ENCODE measurements around the gene HOXB6.

Gene HOXB6

DNA sequence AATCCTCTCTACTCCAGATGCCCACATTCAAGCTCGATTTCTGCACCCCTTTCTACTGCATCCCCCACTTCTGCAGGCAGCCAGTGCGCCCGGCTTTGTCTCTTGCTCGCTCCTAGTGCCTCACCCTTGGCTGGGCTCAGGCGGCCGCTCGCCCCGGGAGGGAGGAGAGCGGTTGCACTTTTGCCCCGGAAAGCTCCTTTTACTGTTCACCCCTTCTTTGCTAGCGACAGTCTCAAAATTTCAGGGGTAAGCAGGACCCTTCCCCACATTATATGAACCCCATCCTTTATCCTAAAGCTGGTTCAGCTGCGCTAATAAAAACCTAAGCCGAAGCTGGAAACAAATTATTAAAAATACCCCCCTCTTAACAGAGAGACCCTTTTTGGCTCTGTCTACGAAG lies 12.2 kb downstream of the HOXB6 start:
- H3K27ac ChIP-seq = no peak overlapping the region
- TF ChIP-seq ZFX (IDR thresholded peaks at IDR 0.05) = no peak
- TF ChIP-seq, protein P1, sequence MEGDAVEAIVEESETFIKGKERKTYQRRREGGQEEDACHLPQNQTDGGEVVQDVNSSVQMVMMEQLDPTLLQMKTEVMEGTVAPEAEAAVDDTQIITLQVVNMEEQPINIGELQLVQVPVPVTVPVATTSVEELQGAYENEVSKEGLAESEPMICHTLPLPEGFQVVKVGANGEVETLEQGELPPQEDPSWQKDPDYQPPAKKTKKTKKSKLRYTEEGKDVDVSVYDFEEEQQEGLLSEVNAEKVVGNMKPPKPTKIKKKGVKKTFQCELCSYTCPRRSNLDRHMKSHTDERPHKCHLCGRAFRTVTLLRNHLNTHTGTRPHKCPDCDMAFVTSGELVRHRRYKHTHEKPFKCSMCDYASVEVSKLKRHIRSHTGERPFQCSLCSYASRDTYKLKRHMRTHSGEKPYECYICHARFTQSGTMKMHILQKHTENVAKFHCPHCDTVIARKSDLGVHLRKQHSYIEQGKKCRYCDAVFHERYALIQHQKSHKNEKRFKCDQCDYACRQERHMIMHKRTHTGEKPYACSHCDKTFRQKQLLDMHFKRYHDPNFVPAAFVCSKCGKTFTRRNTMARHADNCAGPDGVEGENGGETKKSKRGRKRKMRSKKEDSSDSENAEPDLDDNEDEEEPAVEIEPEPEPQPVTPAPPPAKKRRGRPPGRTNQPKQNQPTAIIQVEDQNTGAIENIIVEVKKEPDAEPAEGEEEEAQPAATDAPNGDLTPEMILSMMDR (conservative IDR thresholded peaks at IDR 0.05) = no peak

DNA sequence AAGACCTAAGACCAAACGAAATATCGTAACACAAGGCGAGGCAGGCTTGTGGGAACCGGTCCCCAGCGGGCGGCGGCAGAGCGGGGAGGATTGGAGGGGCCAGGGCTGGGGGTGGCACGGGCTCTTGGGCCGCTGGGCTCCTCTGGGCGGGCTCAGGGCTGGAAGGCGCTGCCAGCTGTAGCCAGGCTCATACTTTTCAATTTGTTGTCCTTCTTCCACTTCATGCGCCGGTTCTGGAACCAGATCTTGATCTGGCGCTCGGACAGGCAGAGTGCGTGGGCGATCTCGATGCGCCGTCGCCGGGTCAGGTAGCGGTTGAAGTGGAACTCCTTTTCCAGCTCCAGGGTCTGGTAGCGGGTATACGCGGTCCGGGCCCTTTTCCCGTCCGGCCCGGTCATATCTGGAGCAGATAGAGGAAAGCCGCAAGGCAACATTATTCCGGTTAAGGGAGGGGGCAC lies 12.7 kb downstream of the HOXB6 start:
- TF ChIP-seq ZFX (IDR thresholded peaks at IDR 0.05) = no peak
- TF ChIP-seq, protein P1 (conservative IDR thresholded peaks at IDR 0.05) = no peak
- H3K27ac ChIP-seq = no peak overlapping the region

DNA sequence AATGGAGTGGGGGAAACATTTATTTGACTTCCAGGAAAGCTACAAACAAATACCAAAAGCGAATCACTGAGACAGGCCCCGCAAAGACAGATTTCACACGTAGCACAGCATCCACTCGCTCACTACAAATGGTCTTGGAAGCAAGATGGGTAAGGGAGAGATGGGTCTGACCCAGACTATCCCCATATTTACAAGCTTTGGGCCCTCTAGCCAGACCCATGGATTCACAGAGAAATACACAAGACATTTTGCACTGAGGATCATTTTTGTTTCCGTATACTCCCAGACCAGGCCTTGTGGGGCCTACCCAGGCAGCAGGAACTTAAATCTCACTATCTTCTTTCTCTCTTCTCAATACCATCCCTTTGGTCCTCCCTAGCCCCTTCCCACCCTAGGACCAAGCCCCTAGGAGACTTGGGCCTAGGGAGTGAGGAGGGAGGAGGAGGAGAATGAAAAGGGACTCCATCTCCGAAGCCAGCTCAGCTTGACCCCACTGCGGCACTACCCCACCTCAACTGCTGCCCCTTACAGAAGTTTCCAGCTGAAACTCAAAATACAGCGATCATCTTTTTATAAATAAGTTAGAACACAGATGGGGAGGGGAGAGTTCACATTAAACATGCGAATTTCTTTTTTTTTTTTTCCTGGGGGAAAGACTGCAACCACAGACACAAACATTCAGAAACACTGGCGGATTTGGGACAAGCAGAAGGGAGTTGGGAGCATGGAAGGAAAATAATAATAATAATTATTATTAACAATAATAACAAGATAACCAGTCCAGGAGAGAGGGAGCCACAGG lies 13.3 kb downstream of the HOXB6 start:
- H3K27ac ChIP-seq = no peak overlapping the region
- TF ChIP-seq, protein P1 (conservative IDR thresholded peaks at IDR 0.05) = no peak
- no peak for TF ChIP-seq ZFX (IDR thresholded peaks at IDR 0.05)

DNA sequence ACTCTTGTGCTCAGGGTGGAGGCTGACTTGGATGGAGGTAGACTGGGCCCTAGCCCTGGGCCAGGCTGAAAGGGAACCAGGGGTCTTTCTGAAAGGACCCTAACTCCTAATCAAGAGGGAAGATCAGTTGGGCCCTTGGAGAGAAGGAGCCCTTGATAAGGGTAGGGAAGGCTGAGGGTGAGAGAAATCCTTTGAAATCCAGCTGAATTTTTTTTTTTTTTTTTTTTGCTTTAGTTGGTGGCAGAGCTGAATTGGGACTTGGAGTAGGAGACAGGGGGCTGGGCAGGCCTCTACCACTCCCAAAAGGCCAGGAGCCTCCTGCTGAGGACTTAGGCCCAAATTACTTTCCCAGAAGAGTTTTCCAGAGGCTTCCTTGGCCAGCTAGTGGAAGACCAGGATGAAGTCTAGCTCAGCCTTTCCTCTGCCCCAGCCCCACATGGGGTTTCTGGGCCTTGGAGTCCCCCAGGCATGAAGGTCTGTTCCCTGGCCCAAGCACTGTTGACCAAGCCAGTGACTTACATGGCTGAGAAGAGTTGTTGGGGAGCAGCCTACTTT lies 14.1 kb downstream of the HOXB6 start:
- TF ChIP-seq, protein P1 (conservative IDR thresholded peaks at IDR 0.05) = no peak
- no peak for TF ChIP-seq ZFX (IDR thresholded peaks at IDR 0.05)
- H3K27ac ChIP-seq = no peak overlapping the region

DNA sequence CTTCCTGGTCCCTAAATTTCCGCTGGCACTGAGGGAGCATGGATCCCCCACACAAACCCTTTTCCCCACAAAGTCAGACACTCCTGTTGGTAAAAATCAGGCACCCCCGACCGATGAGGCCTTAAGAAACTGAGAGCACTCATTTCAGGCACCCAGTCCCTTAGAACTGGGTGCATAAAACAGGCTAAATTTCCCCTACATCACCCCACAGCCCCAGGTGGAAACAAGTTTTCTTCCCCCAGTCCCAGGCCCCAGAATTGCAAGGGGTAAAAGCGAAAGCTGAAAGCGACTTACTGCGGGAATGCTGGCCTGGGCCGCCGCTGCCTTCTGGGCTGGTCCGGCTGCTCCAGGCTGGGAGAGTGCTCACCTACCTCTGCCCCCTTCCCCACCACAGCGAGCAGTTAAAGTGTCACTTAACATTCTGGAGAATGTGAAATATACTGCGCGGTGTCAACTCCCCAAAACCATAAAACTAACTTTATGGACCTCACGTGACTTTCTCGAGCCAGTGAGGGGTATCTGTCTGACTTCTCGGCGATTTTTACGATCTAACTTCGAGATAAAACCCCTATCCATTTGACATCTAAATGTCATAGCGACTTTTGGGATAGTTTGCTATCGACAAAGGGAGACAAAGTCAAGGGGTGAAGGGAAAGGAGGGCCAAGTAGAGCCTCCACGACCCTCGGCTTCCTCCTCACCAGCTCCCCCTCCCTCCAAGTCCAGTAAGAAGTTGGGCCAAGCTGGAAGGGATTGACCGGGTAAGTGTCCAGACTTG lies 14.8 kb downstream of the HOXB6 start, which contains the start of gene HOXB3:
Gene HOXB3, minus strand, starts transcription at position 411 of the 776 bp plus-strand sequence. CDS start 37,767 bp downstream, outside the sequence.
- no peak for TF ChIP-seq ZFX (IDR thresholded peaks at IDR 0.05)
- TF ChIP-seq, protein P1 (conservative IDR thresholded peaks at IDR 0.05) = no peak
- no peak within 1 kb of the TSS for H3K27ac ChIP-seq

DNA sequence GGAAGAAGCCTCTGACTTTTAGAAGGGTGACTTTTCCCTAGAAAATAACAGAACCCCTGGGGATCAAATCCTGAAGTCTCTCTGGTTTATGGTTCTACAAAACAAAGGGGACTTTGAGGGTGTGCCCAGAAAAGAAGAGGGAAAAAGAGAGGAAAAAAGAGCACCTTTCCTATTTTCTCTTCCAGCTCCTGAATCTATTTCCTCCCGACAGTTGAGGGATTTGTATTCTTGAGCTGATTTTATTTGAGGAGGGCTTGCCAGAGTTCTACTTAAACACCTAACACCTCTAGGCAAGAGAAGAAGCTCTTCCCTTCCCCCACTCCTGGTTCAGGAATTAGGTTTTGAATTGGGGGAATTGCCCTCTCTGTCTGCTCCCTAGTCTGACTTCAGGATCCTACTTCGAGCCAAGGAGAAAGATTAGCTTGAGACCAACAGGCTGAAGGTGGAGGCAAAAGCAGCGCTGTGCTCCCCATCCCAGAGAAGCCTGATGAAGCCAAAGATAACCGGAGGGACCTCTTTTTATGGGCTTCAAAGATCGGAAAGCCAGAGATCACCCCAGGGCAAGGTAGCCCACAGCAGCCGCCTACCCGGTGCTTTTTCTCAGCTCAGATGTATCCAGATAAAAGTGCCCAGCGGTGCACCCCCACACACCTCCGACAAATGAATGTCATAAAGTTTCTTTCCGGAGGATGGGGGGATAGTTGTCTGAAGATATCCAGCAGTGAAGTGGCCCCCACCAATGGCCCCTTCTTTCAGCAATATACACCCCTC lies 15.5 kb downstream of the HOXB6 start:
- H3K27ac ChIP-seq = no peak overlapping the region
- TF ChIP-seq ZFX (IDR thresholded peaks at IDR 0.05) = no peak
- TF ChIP-seq, protein P1 (conservative IDR thresholded peaks at IDR 0.05) = no peak

Measured in C4-2B (cell line).